Sigmoid colon (tissue), 7 donors: ENCODE measurements around the gene GGA3. TPM values are rescaled to one million over a fixed set of nuclear protein-coding genes. Genes with fewer than 3 reads are reported as not detected.
A peak's percentile ranks its signal among the peaks of the same experiment; 100 is the strongest.

Experiments
- DNase-seq: peaks from one replicate; pipeline ENCODE4 v3.0.0-alpha.2; 2019
- H3K27ac ChIP-seq, 4 donors: fragments of 200-600 bp; sonication (generic); one replicate each; pipeline ENCODE4 v1.5.1; 2016 to 2019; ENCODE audit warnings: mild to moderate bottlenecking in 1 of 4
- H3K27me3 ChIP-seq, 3 donors: fragments of 200-600 bp; sonication (generic); one replicate each; pipeline ENCODE4 v1.5.1; 2019; ENCODE audit warnings: mild to moderate bottlenecking in 1 of 3
- H3K36me3 ChIP-seq, 4 donors: fragments of 200-600 bp; sonication (generic); one replicate each; pipeline ENCODE4 v1.5.1; 2016 to 2019
- H3K4me1 ChIP-seq, 4 donors: fragments of 200-600 bp; sonication (generic); one replicate each; pipeline ENCODE4 v1.5.1; 2017 to 2019
- H3K4me3 ChIP-seq, 4 donors: fragments of 200-600 bp; sonication (generic); one replicate each; pipeline ENCODE4 v1.5.1; 2017 to 2019; ENCODE audit warnings: mild to moderate bottlenecking in 2 of 4, moderate library complexity in 1 of 4
- H3K9me3 ChIP-seq, 4 donors: fragments of 200-600 bp in 3 of 4; sonication (generic) in 3 of 4; one replicate each; pipeline versions ENCODE4 v1.5.1 to v1.6.1; 2013 to 2019
- CTCF ChIP-seq, 4 experiments: fragments of 450-650 bp in 3 of 4; fragments of 200-600 bp in 1 of 4; IDR thresholded peaks; one replicate each; pipeline ENCODE4 v1.5.1; 2016 to 2019; ENCODE audit warnings: antibody characterized with exemption in 4 of 4, mild to moderate bottlenecking in 3 of 4, moderate library complexity in 2 of 4
- EP300 ChIP-seq, 4 donors: sonication (generic); formaldehyde crosslinking; IDR thresholded peaks; one replicate each; pipeline ENCODE4 v1.6.1; 2017; ENCODE audit warnings: antibody characterized with exemption in 4 of 4
- POLR2A ChIP-seq, 2 donors: fragments of 450-650 bp; IDR thresholded peaks; one replicate each; pipeline ENCODE4 v1.6.1; 2016; ENCODE audit warnings: antibody characterized with exemption in 2 of 2, mild to moderate bottlenecking in 2 of 2, moderate library complexity in 2 of 2
- POLR2AphosphoS5 ChIP-seq, 4 donors: sonication (generic); formaldehyde crosslinking; IDR thresholded peaks; one replicate each; pipeline ENCODE4 v1.6.1; 2017; ENCODE audit warnings: antibody characterized with exemption in 4 of 4
- WGBS, 2 donors: extraction: QIAGEN DNeasy Blood & Tissue Kit; methylation state at CpG; one replicate each; pipeline ENCODE4 v1.1.7; 2013; 5-methylcytosine and 5-hydroxymethylcytosine counted together
- intact Hi-C: fragments of 100-400 bp; cut with DNase I; formaldehyde crosslinking; loops from one replicate; pipeline ENCODE4 v1.15.1; 2023
- polyA plus RNA-seq, 3 donors: library from polyadenylated mRNA; stranded (reverse); fragments of 200-250 nt; gene quantifications; one replicate each; pipeline ENCODE4 v1.2.3, GENCODE V29; 2013
- total RNA-seq, 4 donors: library from RNA; depleted of rRNA; stranded (reverse); fragments of >200 nt; gene quantifications; one replicate each; pipeline ENCODE4 v1.1.0, GENCODE V29; 2016
- donor health status: healthy with polysubstance abuse.
- donor health status: Bipolar disorder and iron deficiency.
- donor health status: healthy.

The GGA3 gene
- total and polyA plus RNA-seq, 7 donors, result 10.2 to 35.8 (median 17.4) TPM

- intact Hi-C loops, result no loop called here
- Histone ChIP-seq H3K9me3 (no peaks in the 10 kb centered on the region), H3K4me3 (no peak overlapping the region), H3K27me3 (no peaks in the 10 kb centered on the region), H3K27ac (no peak overlapping the region), H3K4me1 (peaks cover 0 to 23% (median 18%) of the 10 kb centered on the region in 4 donors), H3K36me3 (peaks cover 14 to 43% (median 25%) of the 10 kb centered on the region in 4 donors)
- TF ChIP-seq POLR2A (IDR thresholded peaks at IDR 0.05) (no peak), CTCF (IDR thresholded peaks at IDR 0.05) (no peak), EP300 (IDR thresholded peaks at IDR 0.05) (no peak), POLR2AphosphoS5 (IDR thresholded peaks at IDR 0.05) (no peak)
- no peak for DNase-seq
- WGBS, 2 donors, result 87 to 91% methylated on average over 13 of the region's 13 CpGs
These were observed 5.1 kb upstream of the GGA3 start for GRCh38 chr17:75266316-75267152.

DNA sequence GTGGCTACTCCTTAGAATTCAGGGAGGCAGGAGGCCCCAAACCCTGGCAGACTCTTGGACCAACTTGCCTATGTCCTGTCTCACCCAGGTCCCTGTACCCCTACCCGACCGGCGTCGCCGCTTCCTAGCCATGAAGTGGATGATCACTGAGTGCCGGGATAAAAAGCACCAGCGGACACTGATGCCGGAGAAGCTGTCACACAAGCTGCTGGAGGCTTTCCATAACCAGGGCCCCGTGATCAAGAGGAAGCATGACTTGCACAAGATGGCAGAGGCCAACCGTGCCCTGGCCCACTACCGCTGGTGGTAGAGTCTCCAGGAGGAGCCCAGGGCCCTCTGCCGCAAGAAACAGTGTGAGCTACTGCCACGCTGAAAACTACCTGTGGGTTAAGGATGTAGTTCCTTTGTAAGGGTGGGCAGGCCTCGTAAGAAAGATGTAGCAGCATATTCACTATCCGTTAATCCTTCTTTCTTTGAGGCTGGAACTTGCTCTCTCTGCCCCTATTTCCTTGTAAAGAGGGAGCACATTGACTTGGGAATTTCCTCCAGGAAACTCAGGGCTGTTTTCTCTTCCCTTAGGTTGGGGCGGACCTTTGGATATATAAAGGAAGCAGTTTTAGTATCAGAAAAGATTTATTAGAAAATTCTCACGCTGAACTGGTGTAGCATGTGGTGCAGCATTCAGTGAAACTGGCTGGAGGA lies 4.4 kb upstream of the GGA3 start:
- H3K9me3 ChIP-seq, result no peaks in the 10 kb centered on the region
- H3K4me3 ChIP-seq, result no peak overlapping the region
- intact Hi-C loops, result no loop called here
- no peaks in the 10 kb centered on the region for H3K27me3 ChIP-seq
- TF ChIP-seq POLR2A (IDR thresholded peaks at IDR 0.05) (no peak), CTCF (IDR thresholded peaks at IDR 0.05) (no peak), POLR2AphosphoS5 (IDR thresholded peaks at IDR 0.05) (no peak), EP300 (IDR thresholded peaks at IDR 0.05) (no peak)
- DNase-seq, result no peak
- H3K36me3 ChIP-seq, result peaks cover 14 to 43% (median 25%) of the 10 kb centered on the region in 4 donors
- WGBS, 2 donors, result 90 to 91% methylated on average over 17 of the region's 17 CpGs
- H3K27ac ChIP-seq, result no peak overlapping the region
- peaks cover 0 to 23% (median 19%) of the 10 kb centered on the region in 4 donors for H3K4me1 ChIP-seq

- H3K27me3 ChIP-seq, result no peaks in the 10 kb centered on the region
- peak overlapping the region in 1 of 4 donors; percentile 93 for H3K4me3 ChIP-seq
- intact Hi-C loops, result no loop called here
- peak overlapping the region in 1 of 4 donors; percentile 96 for H3K27ac ChIP-seq
- H3K36me3 ChIP-seq, result peaks cover 14 to 43% (median 25%) of the 10 kb centered on the region in 4 donors
- no peaks in the 10 kb centered on the region for H3K9me3 ChIP-seq
- TF ChIP-seq CTCF (IDR thresholded peaks at IDR 0.05), result no peak
- TF ChIP-seq POLR2A (IDR thresholded peaks at IDR 0.05), result no peak
- no peak for TF ChIP-seq EP300 (IDR thresholded peaks at IDR 0.05)
- 94 to 99% methylated on average over 4 of the region's 4 CpGs for WGBS, 2 donors
- peaks cover 0 to 34% (median 32%) of the 10 kb centered on the region in 4 donors for H3K4me1 ChIP-seq
- no peak for DNase-seq
These were observed 1.6 kb upstream of the GGA3 start for GRCh38 chr17:75263055-75263454.

GRCh38 chr17:75262112-75262606 lies 753 bp upstream of the GGA3 start:
- Histone ChIP-seq H3K27me3 (no peaks in the 10 kb centered on the region), H3K27ac (peak overlapping the region; percentile 87 to 96 (median 94)), H3K4me3 (peak overlapping the region; percentile 72 to 99 (median 92)), H3K4me1 (peaks cover 0 to 34% (median 32%) of the 10 kb centered on the region in 4 donors), H3K9me3 (no peaks in the 10 kb centered on the region), H3K36me3 (peaks cover 14 to 43% (median 25%) of the 10 kb centered on the region in 4 donors)
- no peak for DNase-seq
- intact Hi-C loops, result no loop called here
- TF ChIP-seq CTCF (IDR thresholded peaks at IDR 0.05) (no peak), EP300 (IDR thresholded peaks at IDR 0.05) (no peak), POLR2AphosphoS5 (IDR thresholded peaks at IDR 0.05) (no peak), POLR2A (IDR thresholded peaks at IDR 0.05) (no peak)
- 1% methylated on average over 23 of the region's 23 CpGs for whole genome bisulfite sequencing, 2 donors
